Epithelial cell of prostate (primary cell): ENCODE data around the gene SLC9A4.
"Not testable (repeated sequence)": the region's sequence is repeated elsewhere in the genome, so short reads cannot be mapped to it uniquely, and the experiment has no call there.

ENCODE experiments used
- DNase-seq: peaks from one replicate; pipeline ENCODE4 v3.0.0-alpha.2; 2011; ENCODE audit warnings: low read depth, low spot score
- H3K27ac ChIP-seq: fragments of 450-650 bp; 2 replicates; pipeline ENCODE4 v1.5.1; 2017; ENCODE audit warnings: mild to moderate bottlenecking

The SLC9A4 gene

DNA sequence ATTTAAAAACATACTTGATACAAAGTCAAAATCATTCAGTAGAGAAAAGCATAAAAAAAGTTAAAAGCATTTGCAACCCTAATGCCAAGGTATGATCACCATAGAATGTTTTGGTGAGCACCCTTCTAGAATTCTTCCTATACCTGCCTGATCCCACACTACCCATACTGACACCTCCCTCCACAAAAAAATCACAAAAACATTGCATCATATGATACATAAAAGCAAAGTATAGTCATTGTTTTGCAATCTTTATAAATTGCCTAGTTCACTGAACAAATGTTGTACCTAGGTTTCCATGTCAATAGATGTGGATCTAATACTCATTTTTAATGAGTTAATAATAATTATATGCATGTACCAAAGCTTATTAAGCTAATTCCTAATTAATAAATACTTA lies 54.1 kb downstream of the SLC9A4 start:
- no peak for DNase-seq
- no peak overlapping the region for H3K27ac ChIP-seq

DNA sequence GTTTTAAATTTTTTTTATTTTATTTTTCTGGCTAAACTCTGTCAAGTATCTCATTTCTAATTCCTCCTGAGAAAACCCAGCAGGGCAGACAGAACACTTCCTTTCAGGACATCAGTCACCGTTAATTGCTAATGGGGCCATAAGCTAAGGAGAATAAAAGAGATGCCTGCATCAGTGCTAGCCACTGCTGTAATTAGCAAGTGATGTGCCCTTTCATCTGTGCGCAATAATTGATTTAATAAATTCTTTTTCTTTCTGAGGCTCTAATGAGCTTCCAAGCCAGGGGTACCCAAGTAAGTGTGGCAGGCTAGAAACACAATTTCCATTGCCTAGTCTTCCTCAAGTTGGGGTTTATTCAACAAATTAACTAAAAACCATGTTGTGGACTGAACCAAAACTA lies 65.5 kb downstream of the SLC9A4 start:
- no peak for DNase-seq

DNA sequence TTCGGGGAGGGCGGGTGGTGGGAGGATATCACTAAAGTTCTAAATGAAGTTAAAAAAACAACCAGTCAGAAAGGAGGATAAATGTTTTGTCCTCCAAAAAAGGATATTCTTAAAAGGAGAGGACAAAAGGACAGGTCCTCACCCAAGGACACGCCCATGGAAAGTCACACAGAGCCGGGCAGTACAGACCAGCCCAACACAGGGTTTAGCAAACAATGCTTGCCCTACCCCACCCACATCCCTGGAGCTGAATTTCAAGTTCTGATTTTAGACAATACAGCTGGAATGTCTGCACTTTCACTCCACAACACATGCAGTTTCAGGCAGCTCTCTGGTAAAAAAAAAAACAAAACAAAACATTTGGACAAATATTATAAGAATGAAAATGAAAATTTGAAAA lies 67.9 kb downstream of the SLC9A4 start:
- peak; percentile 36 for DNase-seq
- no peak overlapping the region for H3K27ac ChIP-seq

More for the DNA sequence above, 65.5 kb downstream of the SLC9A4 start:
- no peak overlapping the region for H3K27ac ChIP-seq

DNA sequence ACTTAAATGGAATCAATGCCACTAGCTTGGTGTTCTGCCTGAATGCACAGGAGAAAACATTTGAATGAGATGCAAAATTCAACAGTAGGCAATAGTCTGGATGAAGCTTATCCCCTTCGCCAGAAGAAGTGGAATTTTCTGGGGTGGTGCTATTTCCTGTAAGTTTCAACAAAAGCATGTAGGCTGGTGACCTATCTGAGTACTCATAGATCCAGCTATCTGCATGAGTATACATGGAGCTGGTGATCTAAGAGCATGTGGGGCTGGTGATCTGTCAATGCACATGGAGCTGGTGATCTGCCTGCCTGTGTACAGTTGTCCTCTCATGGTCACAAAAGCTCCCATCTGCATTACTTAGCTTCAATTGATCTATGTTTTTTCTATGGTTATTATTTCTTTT lies 71.2 kb downstream of the SLC9A4 start:
- DNase-seq, result no peak
- H3K27ac ChIP-seq, result no peak overlapping the region

DNA sequence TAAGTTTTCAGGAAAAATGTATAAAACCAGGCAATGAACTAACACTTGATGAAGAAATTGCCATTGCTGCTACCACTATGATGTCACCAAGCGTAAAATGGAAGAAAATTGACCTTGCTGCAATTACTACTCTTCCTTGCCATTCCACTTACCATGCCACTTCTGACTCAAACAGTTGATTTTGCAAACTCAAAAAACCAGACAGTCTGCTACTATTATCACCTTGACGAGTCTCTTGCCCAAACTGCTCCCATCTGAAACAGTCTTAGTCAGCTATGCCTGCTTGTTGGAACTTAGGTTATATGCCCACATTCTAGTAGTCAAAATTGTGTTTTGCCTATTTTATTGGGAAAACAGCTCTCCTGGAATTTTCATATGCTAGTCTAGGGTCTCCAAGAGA lies 74.4 kb downstream of the SLC9A4 start:
- DNase-seq, result no peak
- H3K27ac ChIP-seq, result no peak overlapping the region

DNA sequence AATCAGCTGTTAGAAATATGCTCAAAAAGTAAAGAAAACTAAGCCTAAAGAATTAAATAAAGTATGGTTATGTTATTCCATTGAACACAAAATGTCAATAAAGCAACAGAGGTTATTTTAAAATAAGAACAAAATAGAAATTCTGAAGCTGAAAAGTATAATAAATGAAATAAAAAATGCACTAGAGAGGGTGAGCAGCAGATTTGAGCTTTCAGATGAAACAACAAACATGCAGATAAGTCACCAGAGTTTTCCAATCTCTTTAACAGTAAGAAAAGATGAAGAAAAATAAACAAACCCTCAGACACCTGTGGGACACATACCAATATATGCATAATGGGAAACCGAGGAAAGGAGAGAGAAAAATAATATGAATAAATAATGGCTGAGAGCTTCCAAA lies 76.0 kb downstream of the SLC9A4 start:
- DNase-seq, result no peak
- no peak overlapping the region for H3K27ac ChIP-seq

DNA sequence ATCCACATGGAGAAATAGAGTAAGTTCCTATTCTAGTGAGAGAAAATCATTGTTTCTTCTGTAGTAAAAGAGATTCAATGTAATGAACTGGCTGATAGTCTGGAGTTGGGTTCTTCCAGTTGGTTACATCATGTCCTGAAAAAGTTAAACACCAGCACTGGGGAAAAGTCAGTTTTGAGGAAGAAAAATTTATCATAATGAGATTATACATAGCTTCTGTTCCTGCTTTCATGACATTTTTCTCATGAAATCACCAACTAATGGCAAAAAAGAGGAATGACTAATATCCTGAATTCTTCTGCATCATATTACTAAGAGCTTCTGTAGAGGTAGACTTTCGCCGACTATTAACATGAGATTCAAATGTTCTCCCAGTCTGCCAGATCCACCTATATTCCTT lies 77.1 kb downstream of the SLC9A4 start:
- DNase-seq, result no peak
- H3K27ac ChIP-seq, result no peak overlapping the region

DNA sequence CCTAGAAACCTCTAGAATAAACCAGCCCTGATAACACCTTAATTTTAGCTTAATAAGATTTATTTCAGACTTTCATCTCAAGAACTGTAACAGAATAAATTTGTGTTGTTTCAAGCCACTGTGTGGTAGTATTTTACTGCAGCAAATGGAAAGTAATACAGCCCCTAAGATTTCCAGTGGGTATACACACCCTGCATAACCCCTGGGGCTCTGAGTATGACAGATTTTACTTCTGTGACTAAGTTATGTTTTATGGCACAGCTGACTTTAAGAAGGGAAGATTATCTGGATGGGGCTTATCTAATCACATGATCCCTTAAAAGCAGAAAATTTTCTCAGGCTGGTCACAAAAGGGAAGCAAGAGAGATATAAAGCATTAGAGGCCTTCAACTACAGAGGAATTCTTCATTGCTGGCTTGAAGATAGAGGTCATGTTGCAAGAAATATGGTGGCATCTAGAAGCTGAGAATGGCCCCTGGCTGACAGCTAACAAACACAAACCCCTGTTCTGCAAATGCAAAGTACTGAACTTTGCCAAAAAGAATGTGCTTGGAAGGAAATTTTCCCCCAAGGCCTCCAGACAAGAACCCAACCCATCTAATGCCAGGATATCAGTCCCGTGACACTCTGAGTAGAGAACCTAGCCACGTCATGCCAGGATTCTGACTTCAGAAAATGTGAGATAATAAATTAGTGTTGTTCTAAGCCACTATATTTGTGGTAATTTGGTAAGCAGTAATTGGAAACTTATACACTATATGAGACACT lies 78.5 kb downstream of the SLC9A4 start:
- DNase-seq, result no peak
- H3K27ac ChIP-seq, result no peak overlapping the region

DNA sequence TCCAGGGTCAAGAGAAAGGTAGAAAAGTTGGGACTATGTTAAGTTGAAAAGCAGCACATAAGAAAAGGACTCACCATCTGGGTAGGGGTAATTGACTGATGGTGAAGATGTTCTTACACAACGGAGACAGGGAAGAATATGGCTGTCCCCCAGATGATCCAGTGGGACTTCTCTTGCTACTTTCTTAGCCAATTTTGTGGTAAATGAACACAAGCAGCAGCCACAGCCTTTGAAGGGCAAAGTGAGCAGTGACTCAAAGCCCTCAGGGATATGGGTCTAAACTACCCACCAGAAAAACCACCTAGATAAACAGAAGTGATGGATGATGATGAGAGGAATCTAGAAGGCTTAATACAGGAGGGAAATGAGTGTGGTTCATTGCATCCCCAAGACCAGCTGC lies 80.6 kb downstream of the SLC9A4 start:
- no peak overlapping the region for H3K27ac ChIP-seq
- no peak for DNase-seq

DNA sequence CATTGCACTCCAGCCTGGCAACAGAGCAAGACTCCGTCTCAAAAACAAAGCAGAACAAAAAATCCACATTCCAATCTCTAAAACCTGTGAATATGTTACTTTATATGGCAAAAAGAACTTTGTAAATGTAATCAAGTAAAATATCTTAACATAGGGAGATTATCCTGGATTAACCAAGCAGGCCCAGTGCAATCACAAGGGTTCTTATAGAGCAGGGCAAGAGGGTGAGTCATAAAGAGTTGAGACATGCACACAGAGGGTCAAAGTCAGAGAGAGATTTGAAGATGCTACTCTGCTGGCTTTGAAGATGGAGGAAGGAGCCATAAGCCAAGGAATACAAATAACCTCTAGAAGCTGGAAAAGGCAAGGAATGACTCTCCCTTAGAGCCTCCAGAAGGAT lies 85.4 kb downstream of the SLC9A4 start:
- no peak overlapping the region for H3K27ac ChIP-seq
- DNase-seq, result no peak

DNA sequence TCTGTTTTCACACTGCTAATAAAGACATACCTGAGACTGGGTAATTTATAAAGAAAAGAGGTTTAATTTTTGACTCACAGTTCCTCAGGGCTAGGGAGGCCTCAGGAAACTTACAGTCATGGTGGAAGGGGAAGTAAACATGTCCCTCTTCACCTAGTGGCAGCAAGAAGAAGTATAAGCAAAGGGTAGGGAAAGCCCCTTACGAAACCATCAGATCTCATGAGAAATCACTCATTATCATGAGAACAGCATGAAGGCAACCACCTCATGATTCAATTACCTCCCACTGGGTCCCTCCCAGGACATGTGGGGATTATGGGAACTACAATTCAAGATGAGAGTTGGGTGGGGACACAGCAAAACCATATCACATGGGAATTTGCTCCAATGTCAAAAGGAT lies 89.5 kb downstream of the SLC9A4 start:
- H3K27ac ChIP-seq, DNase-seq: not testable (repeated sequence)

DNA sequence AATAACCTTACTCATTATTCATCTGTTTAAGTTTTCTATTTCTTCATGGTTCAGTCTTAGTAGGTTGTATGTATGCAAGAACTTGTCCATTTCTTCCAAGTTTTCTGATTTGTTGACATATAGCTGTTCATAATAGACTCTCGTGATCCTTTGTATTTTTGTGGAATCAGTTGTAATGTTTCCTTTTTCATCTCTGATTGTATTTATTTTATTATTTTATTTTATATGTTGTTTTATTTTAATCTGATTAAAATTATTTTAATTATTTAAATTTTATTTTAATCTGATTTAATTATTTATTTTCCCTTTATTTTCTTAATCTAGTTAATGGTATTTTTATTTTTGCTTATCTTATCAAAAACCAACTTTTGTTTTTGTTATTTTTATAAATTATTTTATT lies 102.9 kb downstream of the SLC9A4 start:
- DNase-seq, result no peak

DNA sequence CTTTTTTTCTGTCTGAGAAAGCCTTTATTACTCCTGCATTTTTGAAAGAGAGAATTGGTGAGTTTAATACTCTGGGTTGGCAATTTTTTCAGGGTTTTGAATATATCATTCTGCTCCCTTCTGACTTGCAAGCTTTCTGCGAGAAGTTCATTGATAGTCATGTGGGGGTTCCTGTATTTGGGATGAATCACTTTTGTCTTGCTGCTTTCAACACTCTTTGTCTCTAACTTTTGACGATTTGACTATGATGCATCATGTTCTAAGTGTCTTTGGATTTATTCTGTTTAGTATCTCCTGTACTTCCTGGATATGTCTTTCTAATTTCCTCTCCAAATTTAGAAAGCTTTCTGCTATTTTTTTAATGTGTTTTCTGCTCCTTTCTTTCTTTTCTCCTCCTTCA lies 105.3 kb downstream of the SLC9A4 start:
- DNase-seq, result no peak
- no peak overlapping the region for H3K27ac ChIP-seq

More for the DNA sequence above, 102.9 kb downstream of the SLC9A4 start:
- H3K27ac ChIP-seq, result no peak overlapping the region

DNA sequence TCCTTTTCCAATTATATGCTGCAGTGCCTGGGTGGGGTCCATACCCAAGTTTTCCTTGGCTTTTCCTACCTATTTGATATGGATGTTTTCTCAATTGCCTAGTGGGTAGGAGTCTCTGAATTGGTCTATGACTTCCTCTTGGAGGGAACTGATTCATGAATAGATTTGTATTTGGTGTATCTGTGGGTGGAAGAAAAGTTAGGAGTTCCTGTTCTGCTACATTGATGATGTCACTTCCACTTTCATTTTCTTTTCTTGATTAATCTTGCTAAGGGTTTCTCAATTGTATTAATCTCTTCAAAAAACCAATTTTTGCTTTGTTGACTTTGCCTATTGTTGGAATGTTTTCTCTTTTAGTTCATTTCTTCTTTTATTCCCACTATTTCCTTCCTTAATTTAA lies 108.9 kb downstream of the SLC9A4 start:
- no peak for DNase-seq
- H3K27ac ChIP-seq, result no peak overlapping the region

DNA sequence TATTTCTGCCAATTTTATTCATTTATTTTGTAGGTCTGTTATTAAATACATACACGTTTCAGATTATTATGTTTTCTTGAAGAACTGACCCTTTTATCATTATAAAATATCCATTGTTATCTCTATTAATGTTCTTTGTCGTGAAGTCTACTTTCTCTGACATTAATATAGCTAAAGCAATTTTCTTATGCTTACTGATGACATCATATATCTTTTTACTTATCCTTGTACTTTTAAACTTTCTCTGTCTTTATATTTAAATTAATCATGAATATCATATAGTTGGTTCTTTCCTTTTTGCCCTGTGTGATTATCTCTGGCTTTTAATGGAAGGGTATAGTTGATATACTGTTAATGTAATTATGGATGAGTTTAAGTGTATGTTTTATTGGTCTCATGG lies 109.8 kb downstream of the SLC9A4 start:
- no peak overlapping the region for H3K27ac ChIP-seq
- DNase-seq, result no peak
